Measurements from ENCODE around the gene CHPF2. TPM values are rescaled to one million over a fixed set of nuclear protein-coding genes. Genes with fewer than 3 reads are reported as not detected.

The CHPF2 gene
- total and polyA plus RNA-seq, 10 donors = 16.3 to 55.4 (median 43.7) TPM

GRCh38 chr7:151209588-151209987, 22.7 kb upstream of the CHPF2 start:
- H3K27ac ChIP-seq = no peak overlapping the region
- no peak overlapping the region for H3K4me3 ChIP-seq
- peaks cover 0 to 16% (median 0%) of the 10 kb centered on the region in 6 donors for H3K4me1 ChIP-seq
- WGBS, 5 donors = 81 to 89% (median 87%) methylated on average over 6 of the region's 6 CpGs
- H3K36me3 ChIP-seq = peaks cover 0 to 30% (median 26%) of the 10 kb centered on the region in 6 donors
- peaks cover 0 to 34% (median 7%) of the 10 kb centered on the region in 7 donors for H3K27me3 ChIP-seq (replicated peaks in 1 of 7)
- intact Hi-C loops (cut with DNase I; ENCODE audit: low total_unique reads) = no loop called here
- peak; percentile 33 for DNase-seq
- no peaks in the 10 kb centered on the region for H3K9me3 ChIP-seq
- TF ChIP-seq POLR2A (IDR thresholded peaks at IDR 0.05) (no peak), CTCF (IDR thresholded peaks at IDR 0.05 in 8 of 11, conservative IDR thresholded peaks at IDR 0.05 in 3 of 11) (no peak), POLR2AphosphoS5 (IDR thresholded peaks at IDR 0.05) (no peak)

- H3K27me3 ChIP-seq (replicated peaks in 1 of 7) = peaks cover 0 to 28% (median 1%) of the 10 kb centered on the region in 7 donors
- peaks cover 0 to 16% (median 0%) of the 10 kb centered on the region in 6 donors for H3K4me1 ChIP-seq
- no peak within 1 kb of the TSS for H3K4me3 ChIP-seq
- WGBS, 5 donors = 88 to 91% (median 91%) methylated on average over 17 of the region's 17 CpGs
- no peak for TF ChIP-seq POLR2AphosphoS5 (IDR thresholded peaks at IDR 0.05)
- no peaks in the 10 kb centered on the region for H3K9me3 ChIP-seq
- no peak within 1 kb of the TSS for H3K27ac ChIP-seq
- intact Hi-C loops (cut with DNase I; ENCODE audit: low total_unique reads) = no loop called here
- H3K36me3 ChIP-seq = peaks cover 6 to 37% (median 33%) of the 10 kb centered on the region in 6 donors
- DNase-seq = peak; percentile 37
Measured at GRCh38 chr7:151210087-151210854, 22.0 kb upstream of the CHPF2 start, which contains the start of gene H2BK1. H2BK1 (minus strand) TSS chr7:151210488; CDS start chr7:151210318, 170 bp downstream.

DNA sequence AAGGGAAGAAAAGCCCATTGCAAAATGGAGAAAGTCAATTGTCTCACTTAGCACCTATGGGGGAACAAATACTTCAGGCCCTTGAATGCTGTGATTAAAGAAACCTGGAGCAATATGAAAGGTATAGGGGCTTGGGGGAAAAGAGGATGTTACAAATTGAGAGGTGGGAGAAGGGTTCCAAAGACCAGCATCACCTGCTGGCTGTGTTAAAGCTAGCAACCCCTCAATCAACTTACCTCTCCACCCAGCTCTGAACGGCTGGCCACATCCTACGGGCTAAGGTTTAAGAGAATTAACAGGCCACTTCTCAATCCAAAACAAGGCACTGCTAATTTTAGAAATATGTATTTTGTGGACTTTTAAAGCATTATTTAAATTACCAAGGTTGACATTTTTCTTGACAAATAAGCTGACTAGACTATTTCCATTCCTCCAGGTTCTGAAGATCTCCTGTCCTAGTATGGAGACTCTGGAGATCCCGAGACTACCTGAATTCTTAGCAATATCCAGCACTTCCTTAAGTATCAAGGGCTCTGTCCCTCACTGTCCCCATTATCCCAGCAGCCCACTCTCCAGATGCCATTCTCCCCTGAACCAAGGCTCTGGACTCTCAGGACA, 21.0 kb upstream of the CHPF2 start:
- DNase-seq = no peak
- WGBS, 5 donors = 83 to 94% (median 85%) methylated on average over 3 of the region's 3 CpGs
- Histone ChIP-seq H3K27me3 (replicated peaks in 1 of 7) (peaks cover 0 to 18% (median 0%) of the 10 kb centered on the region in 7 donors), H3K9me3 (no peaks in the 10 kb centered on the region), H3K4me3 (no peak overlapping the region), H3K4me1 (peaks cover 0 to 16% (median 0%) of the 10 kb centered on the region in 6 donors), H3K36me3 (peaks cover 10 to 47% (median 42%) of the 10 kb centered on the region in 6 donors), H3K27ac (no peak overlapping the region)
- intact Hi-C loops (cut with DNase I; ENCODE audit: low total_unique reads) = no loop called here
- TF ChIP-seq POLR2A (IDR thresholded peaks at IDR 0.05) (no peak), POLR2AphosphoS5 (IDR thresholded peaks at IDR 0.05) (no peak), CTCF (IDR thresholded peaks at IDR 0.05 in 8 of 11, conservative IDR thresholded peaks at IDR 0.05 in 3 of 11) (no peak)

DNA sequence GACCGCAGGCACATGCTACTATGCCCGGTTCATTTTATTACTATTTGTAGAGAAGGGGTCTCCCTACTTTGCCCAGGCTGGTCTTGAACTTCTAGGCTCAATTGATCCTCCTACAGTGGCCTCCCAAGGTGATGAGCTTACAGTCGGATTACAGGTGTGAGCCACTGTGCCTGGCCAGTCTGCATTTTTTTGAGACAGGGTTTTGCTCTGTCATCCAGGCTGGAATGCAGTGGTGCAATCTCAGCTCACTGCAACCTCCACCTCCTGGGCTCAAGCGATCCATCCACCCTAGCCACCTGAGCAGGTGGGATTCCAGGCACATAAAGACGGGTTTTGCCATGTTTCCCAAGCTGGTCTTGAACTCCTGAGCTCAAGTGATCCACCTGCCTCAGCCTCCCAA, 19.7 kb upstream of the CHPF2 start:
- TF ChIP-seq POLR2A (IDR thresholded peaks at IDR 0.05) (no peak), CTCF (IDR thresholded peaks at IDR 0.05 in 8 of 11, conservative IDR thresholded peaks at IDR 0.05 in 3 of 11) (no peak), POLR2AphosphoS5 (IDR thresholded peaks at IDR 0.05) (no peak)
- Histone ChIP-seq H3K9me3 (no peaks in the 10 kb centered on the region), H3K36me3 (peaks cover 10 to 60% (median 53%) of the 10 kb centered on the region in 6 donors), H3K4me1 (peaks cover 0 to 2% (median 0%) of the 10 kb centered on the region in 6 donors), H3K4me3 (no peak overlapping the region), H3K27me3 (replicated peaks in 1 of 7) (peaks cover 0 to 5% (median 0%) of the 10 kb centered on the region in 7 donors), H3K27ac (no peak overlapping the region)
- DNase-seq = peak; percentile 27
- intact Hi-C loops (cut with DNase I; ENCODE audit: low total_unique reads) = no loop called here
- WGBS, 5 donors = 85 to 98% (median 92%) methylated on average over 3 to 5 of the region's 5 CpGs

Data from spleen (tissue), 11 donors.